CD4-positive, alpha-beta memory T cell (primary cell): ENCODE measurements around the gene FAM174C. TPM values are rescaled to one million over a fixed set of nuclear protein-coding genes. Genes with fewer than 3 reads are reported as not detected.

Source experiments
- CTCF ChIA-PET: fragments of 350-600 bp; sonication (Branson Sonifier 250); formaldehyde crosslinking; loops from one replicate; lab custom pipeline; 2021; ENCODE audit warnings: inconsistent platforms; ENCODE audit not compliant: partially characterized antibody; lab: Charles Lee
- POLR2A ChIA-PET: fragments of 350-600 bp; sonication (Branson Sonifier 250); formaldehyde crosslinking; loops from one replicate; lab custom pipeline; 2021; ENCODE audit not compliant: partially characterized antibody; lab: Charles Lee
- DNase-seq, 5 donors: peaks; one replicate each; pipeline versions ENCODE4 v3.0.0 to v3.0.0-alpha.2; 2020 to 2022; ENCODE audit warnings: mixed read lengths in 1 of 5
- H3K27ac ChIP-seq: one replicate; pipeline ENCODE4 v1.7.0; 2013; ENCODE audit warnings: low read depth, low read length
- H3K27me3 ChIP-seq: 2 replicates; pipeline ENCODE4 v1.7.0; 2013; ENCODE audit warnings: mild to moderate bottlenecking, low read length, moderate library complexity; ENCODE audit not compliant: insufficient read depth
- H3K36me3 ChIP-seq: 2 replicates; pipeline ENCODE4 v1.7.0; 2013; ENCODE audit warnings: mild to moderate bottlenecking, low read length, moderate library complexity; ENCODE audit not compliant: insufficient read depth
- H3K4me1 ChIP-seq: 2 replicates; pipeline ENCODE4 v1.7.0; 2013; ENCODE audit warnings: mild to moderate bottlenecking, low read length, moderate library complexity; ENCODE audit not compliant: insufficient read depth
- H3K4me3 ChIP-seq, 2 donors: one replicate each; pipeline ENCODE4 v1.7.0; 2013; ENCODE audit warnings: low read length in 2 of 2, mild to moderate bottlenecking in 1 of 2
- H3K9me3 ChIP-seq, 2 donors: one replicate each; pipeline ENCODE4 v1.7.0; 2013; ENCODE audit warnings: low read length in 2 of 2, control low read depth in 1 of 2; ENCODE audit not compliant: control insufficient read depth in 1 of 2
- H3K27ac Mint-ChIP-seq, 7 donors: one replicate each; pipeline ENCODE4 v1.8.0; 2020 to 2021; ENCODE audit warnings: mixed read lengths in 7 of 7, mild to moderate bottlenecking in 6 of 7, inconsistent platforms in 3 of 7, moderate library complexity in 3 of 7
- H3K27me3 Mint-ChIP-seq, 2 donors: one replicate each; pipeline ENCODE4 v1.8.0; 2020 to 2021; ENCODE audit warnings: mixed read lengths in 2 of 2
- H3K36me3 Mint-ChIP-seq, 2 donors: one replicate each; pipeline ENCODE4 v1.8.0; 2020 to 2021; ENCODE audit warnings: mixed read lengths in 2 of 2, inconsistent platforms in 1 of 2, mild to moderate bottlenecking in 1 of 2
- H3K4me1 Mint-ChIP-seq, 4 donors: one replicate each; pipeline ENCODE4 v1.8.0; 2020 to 2021; ENCODE audit warnings: mixed read lengths in 4 of 4, mild to moderate bottlenecking in 1 of 4
- H3K4me3 Mint-ChIP-seq, 8 donors: one replicate each; pipeline ENCODE4 v1.8.0; 2020 to 2021; ENCODE audit warnings: mixed read lengths in 8 of 8, mild to moderate bottlenecking in 7 of 8, moderate library complexity in 6 of 8, inconsistent platforms in 3 of 8
- H3K9me3 Mint-ChIP-seq, 8 donors: one replicate each; pipeline ENCODE4 v1.8.0; 2020 to 2021; ENCODE audit warnings: mixed read lengths in 8 of 8, mild to moderate bottlenecking in 5 of 8, inconsistent platforms in 3 of 8, moderate library complexity in 1 of 8
- intact Hi-C: fragments of 100-400 bp; cut with micrococcal nuclease; formaldehyde crosslinking; loops from one replicate; pipeline ENCODE4 v1.15.1; 2023
- polyA plus RNA-seq, 2 donors: library from polyadenylated mRNA; unstranded; fragments of 300-500 nt; fragmentation: Illumina TruSeq; gene quantifications; one replicate each; pipeline ENCODE4 v1.2.3, GENCODE V29; 2021
- total RNA-seq, 2 experiments: library from RNA; stranded (reverse); gene quantifications; one replicate each; pipeline ENCODE4 v1.2.3, GENCODE V29; 2021

The FAM174C gene
- total and polyA plus RNA-seq, 4 experiments from 2014 or later, result 50.5 to 114 (median 55.7) TPM

DNA sequence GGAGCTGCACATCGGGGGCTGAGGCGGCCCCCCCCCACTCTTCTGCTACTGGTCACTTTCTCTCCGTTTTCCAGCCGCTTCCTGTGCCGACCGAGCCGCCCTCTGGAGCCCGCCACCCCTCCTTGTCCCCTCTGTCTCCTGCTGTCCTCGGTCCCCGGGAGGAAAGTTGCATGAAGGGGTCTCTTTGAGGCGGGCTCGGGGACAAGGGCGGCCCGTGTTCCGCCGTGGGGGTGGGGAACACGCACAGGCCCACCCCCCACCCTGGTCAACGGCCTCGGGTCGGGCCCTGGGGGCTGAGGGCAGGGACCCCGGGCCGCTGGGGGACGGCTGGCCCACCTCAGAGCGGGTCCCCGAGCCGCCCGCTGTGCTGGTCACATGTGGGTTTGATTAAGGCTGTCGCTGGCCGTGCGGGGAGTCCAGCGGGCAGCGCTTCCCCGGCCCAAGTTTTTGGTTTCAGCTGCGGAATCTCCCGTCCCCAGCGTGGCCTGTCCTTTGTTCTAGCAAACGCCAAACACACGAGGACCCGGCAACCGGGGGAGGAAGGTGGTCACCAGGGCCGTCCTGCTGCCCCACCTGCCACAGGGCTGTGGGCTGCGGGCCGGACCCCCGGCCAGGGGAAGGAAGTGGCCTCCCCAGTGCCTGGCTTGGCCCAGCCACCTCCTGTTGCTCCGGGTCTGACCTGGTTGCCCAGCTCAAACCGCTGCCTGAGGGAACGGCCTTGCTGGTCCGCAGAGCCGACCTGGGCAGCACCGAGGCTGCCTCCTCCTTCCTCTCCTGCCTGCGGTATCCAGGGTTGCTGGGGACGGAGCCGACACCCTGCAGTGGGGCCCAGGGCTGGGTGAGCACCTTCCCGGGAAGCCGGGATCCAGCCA, 12.3 kb downstream of the FAM174C start:
- ChIA-PET POLR2A (no interaction called here), CTCF (no interaction called here)
- Mint-ChIP-seq H3K4me3 (no peak overlapping the region), H3K9me3 (no peaks in the 10 kb centered on the region), H3K27me3 (peaks cover 19 to 20% of the 10 kb centered on the region in 2 donors), H3K27ac (no peak overlapping the region), H3K36me3 (no peaks in the 10 kb centered on the region), H3K4me1 (peaks cover 2 to 15% (median 4%) of the 10 kb centered on the region in 4 donors)
- DNase-seq, result no peak
- Histone ChIP-seq H3K27me3 (peaks cover 12% of the 10 kb centered on the region), H3K27ac (no peak overlapping the region), H3K4me1 (peaks cover 3% of the 10 kb centered on the region), H3K4me3 (no peak overlapping the region), H3K9me3 (no peaks in the 10 kb centered on the region), H3K36me3 (no peaks in the 10 kb centered on the region)
- intact Hi-C loops, result no loop called here

DNA sequence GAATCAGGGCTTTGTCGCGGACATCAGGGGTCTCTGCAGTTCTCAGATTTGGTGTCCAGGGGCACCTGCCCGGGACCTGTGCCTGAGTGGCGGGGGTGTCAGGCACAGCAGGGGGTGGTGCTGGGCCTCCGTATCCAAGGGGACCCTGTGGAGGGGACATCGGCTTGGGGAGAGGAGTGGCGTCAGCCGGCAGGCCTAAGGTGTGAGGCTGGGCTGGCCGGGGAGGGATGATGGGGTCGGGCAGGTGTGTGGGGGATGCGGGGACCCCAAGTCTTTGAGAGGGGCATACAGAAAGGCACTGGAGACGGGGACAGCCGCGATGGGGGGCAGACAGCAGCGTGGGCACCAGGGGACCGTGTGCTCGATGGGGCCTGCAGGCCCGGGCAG, 12.9 kb downstream of the FAM174C start:
- peaks cover 19 to 22% of the 10 kb centered on the region in 2 donors for H3K27me3 Mint-ChIP-seq
- peaks cover 3% of the 10 kb centered on the region for H3K4me1 ChIP-seq
- no peaks in the 10 kb centered on the region for H3K9me3 ChIP-seq
- peaks cover 2 to 15% (median 4%) of the 10 kb centered on the region in 4 donors for H3K4me1 Mint-ChIP-seq
- no peak overlapping the region for H3K4me3 Mint-ChIP-seq
- intact Hi-C loops, result no loop called here
- no peak overlapping the region for H3K4me3 ChIP-seq
- CTCF ChIA-PET, result no interaction called here
- H3K36me3 Mint-ChIP-seq, result no peaks in the 10 kb centered on the region
- H3K36me3 ChIP-seq, result no peaks in the 10 kb centered on the region
- H3K9me3 Mint-ChIP-seq, result no peaks in the 10 kb centered on the region
- no peak overlapping the region for H3K27ac ChIP-seq
- no peak overlapping the region for H3K27ac Mint-ChIP-seq
- POLR2A ChIA-PET, result no interaction called here
- DNase-seq, result no peak
- H3K27me3 ChIP-seq, result peaks cover 12% of the 10 kb centered on the region

DNA sequence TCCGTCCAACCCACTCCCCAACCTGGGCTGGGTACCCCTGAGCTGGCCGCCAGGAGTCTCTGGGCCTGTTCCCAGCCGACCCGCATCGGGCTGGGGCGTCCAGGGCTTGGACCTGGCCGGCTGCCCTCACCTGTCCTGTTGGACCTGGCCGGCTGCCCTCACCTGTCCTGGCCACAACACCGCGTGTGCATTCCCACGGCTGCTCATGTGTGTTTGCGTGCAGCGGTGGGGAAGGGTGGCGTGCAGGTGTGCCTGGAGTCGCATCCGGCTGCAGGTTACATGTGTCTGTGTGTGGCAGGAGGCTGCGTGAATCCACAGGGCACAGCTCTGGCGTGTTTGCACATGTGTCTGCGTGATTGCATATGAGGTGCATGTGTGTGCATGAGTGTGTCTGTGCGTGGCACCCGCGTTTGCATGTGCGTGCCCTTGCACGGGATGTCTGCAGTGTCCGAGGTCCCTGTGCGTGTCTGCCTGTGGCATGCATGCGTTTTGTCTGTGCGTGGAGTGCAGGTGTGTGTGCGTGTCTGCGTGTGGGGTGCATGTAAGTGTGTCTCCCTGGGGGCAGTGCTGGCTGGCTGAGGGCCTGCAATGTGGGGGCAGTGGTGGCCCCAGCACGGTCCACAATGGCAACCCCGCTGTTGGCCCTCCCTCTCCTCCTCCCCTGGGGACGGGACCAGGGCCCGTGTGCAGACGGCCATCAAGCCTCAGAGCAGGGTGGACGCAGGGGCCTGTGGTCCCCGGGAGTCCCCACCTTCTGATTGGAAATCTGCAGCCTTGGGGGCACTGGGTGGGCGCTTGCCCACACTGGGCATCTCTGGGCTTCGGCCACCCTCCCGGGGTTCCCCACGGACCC, 13.7 kb downstream of the FAM174C start:
- H3K4me3 ChIP-seq, result no peak overlapping the region
- Mint-ChIP-seq H3K27me3 (peaks cover 19 to 22% of the 10 kb centered on the region in 2 donors), H3K4me1 (peaks cover 2 to 15% (median 4%) of the 10 kb centered on the region in 4 donors), H3K36me3 (no peaks in the 10 kb centered on the region), H3K27ac (no peak overlapping the region), H3K4me3 (no peak overlapping the region), H3K9me3 (no peaks in the 10 kb centered on the region)
- POLR2A ChIA-PET, result no interaction called here
- peaks cover 3% of the 10 kb centered on the region for H3K4me1 ChIP-seq
- H3K27ac ChIP-seq, result no peak overlapping the region
- H3K9me3 ChIP-seq, result no peaks in the 10 kb centered on the region
- CTCF ChIA-PET, result no interaction called here
- no peaks in the 10 kb centered on the region for H3K36me3 ChIP-seq
- no peak for DNase-seq
- peaks cover 12% of the 10 kb centered on the region for H3K27me3 ChIP-seq
- intact Hi-C loops, result no loop called here

DNA sequence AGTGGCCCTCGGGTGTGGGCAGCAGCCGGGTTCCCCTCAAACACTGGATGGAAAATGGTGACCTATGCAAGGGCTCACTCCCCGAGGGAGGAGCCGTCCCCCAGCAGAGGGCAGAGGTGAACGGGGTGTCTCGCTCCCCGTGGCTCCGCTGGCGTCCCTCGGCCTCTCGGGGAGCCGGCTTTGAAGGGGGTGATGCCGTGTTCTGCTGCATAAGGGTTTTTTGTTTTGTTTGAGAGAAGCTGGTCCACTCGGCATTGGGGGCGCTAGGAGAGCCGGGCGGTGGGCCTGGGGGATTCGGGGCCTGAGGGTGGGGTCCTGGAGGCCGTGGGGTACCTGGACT, 14.3 kb downstream of the FAM174C start:
- peaks cover 15 to 22% of the 10 kb centered on the region in 2 donors for H3K27me3 Mint-ChIP-seq
- peaks cover 1 to 9% (median 3%) of the 10 kb centered on the region in 4 donors for H3K4me1 Mint-ChIP-seq
- H3K9me3 Mint-ChIP-seq, result no peaks in the 10 kb centered on the region
- Histone ChIP-seq H3K27me3 (peaks cover 10% of the 10 kb centered on the region), H3K36me3 (no peaks in the 10 kb centered on the region), H3K9me3 (no peaks in the 10 kb centered on the region), H3K27ac (no peak overlapping the region), H3K4me3 (no peak overlapping the region), H3K4me1 (peaks cover 3% of the 10 kb centered on the region)
- POLR2A ChIA-PET, result interaction anchor here (1.5 kb wide), 1 partner anchor 15 kb away, joined by 3 read pairs; the partner anchor contains the start of gene FAM174C
- CTCF ChIA-PET, result no interaction called here
- intact Hi-C loops, result loop anchor here (10.0 kb wide), 1 partner anchor 55 kb away; no protein-coding TSS in a partner anchor
- no peak overlapping the region for H3K27ac Mint-ChIP-seq
- H3K36me3 Mint-ChIP-seq, result no peaks in the 10 kb centered on the region
- H3K4me3 Mint-ChIP-seq, result no peak overlapping the region
- DNase-seq, result no peak

DNA sequence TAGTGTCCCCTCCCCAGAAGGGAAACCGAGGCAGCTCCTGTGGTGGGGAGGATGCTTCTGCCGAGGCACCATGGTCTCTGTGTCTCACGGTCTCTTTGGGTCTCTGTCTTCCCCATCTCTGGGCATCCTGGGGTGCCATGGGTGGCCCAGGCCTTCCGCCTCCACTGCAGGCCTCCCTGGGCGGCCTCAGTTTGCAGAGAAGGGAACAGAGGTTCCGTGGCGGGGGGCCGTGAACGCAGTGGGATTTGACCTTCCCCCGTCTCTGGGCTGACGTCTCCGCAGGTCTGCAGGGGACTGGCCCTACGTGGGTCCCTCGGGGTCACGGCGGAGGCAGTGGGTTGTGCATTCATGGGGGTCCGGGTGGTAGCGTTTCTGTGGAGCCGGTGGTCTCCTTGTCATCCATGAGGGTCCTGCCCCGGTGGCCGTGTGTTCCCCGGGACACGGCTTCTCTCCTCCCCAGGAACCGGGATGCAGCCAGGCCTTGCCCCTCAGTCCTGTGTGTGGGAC, 14.9 kb downstream of the FAM174C start:
- H3K27ac ChIP-seq, result no peak overlapping the region
- H3K27ac Mint-ChIP-seq, result no peak overlapping the region
- H3K27me3 ChIP-seq, result peaks cover 14% of the 10 kb centered on the region
- CTCF ChIA-PET, result no interaction called here
- no peak overlapping the region for H3K4me3 ChIP-seq
- no peaks in the 10 kb centered on the region for H3K9me3 ChIP-seq
- no peaks in the 10 kb centered on the region for H3K36me3 Mint-ChIP-seq
- peaks cover 6% of the 10 kb centered on the region for H3K4me1 ChIP-seq
- intact Hi-C loops, result loop anchor here (10.0 kb wide), 1 partner anchor 55 kb away; no protein-coding TSS in a partner anchor
- H3K4me3 Mint-ChIP-seq, result no peak overlapping the region
- H3K9me3 Mint-ChIP-seq, result no peaks in the 10 kb centered on the region
- no peak for DNase-seq
- H3K4me1 Mint-ChIP-seq, result peaks cover 0 to 5% (median 3%) of the 10 kb centered on the region in 4 donors
- POLR2A ChIA-PET, result interaction anchor here (1.5 kb wide), 1 partner anchor 15 kb away, joined by 3 read pairs; the partner anchor contains the start of gene FAM174C
- H3K36me3 ChIP-seq, result no peaks in the 10 kb centered on the region
- H3K27me3 Mint-ChIP-seq, result peaks cover 12 to 19% of the 10 kb centered on the region in 2 donors

DNA sequence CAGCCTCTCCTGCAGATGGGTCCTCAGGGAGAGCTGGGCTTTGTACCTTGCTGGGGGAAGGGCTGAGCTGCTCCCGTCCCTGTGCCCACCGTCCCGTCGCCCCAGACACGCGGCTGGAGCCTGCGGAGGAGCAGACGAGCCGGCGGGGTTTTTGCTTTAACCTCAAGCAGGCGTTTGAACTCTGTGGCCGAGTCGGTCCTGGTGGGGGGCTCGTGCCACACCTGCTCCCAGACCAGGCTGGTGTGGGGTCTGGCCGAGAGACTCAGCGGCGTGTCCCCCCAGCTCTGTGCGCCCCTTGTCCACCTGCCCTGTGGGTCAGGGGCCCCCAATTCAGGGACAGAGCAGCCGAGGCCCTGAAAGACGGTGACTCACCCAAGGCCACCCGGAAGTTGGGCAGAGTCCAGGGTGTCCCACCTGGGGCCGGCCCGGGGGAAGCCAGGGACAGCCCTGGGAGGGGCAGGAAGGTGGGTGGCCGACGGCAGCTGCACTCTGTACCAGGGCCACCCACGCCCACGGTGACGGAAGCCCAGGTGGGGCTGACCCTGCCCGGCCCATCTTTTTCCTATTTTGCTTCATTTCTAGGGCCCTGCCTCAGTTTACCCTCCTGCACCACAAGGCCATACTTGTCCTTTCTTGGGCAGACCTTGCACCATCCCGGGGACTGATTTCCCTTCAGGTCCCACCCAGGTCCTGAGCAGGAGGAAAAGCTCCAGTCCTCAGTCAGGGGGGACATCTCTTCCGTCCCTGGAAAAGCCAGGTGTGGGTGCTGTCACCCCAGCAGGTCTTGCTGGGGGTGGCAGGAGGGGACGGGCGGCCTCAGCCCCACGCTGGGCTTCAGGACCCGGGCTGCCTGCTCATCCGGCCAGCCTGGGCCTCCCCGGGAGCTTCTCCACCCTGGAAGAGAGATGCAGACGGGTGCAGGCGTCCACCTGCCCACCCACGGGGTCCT, 15.6 kb downstream of the FAM174C start:
- no peak for DNase-seq
- Mint-ChIP-seq H3K27me3 (peaks cover 12 to 19% of the 10 kb centered on the region in 2 donors), H3K4me3 (no peak overlapping the region), H3K36me3 (no peaks in the 10 kb centered on the region), H3K9me3 (no peaks in the 10 kb centered on the region), H3K27ac (no peak overlapping the region), H3K4me1 (peaks cover 0 to 5% (median 3%) of the 10 kb centered on the region in 4 donors)
- intact Hi-C loops, result loop anchor here (10.0 kb wide), 1 partner anchor 54 kb away; no protein-coding TSS in a partner anchor
- H3K36me3 ChIP-seq, result no peaks in the 10 kb centered on the region
- no peaks in the 10 kb centered on the region for H3K9me3 ChIP-seq
- no peak overlapping the region for H3K27ac ChIP-seq
- H3K27me3 ChIP-seq, result peaks cover 14% of the 10 kb centered on the region
- peaks cover 9% of the 10 kb centered on the region for H3K4me1 ChIP-seq
- ChIA-PET CTCF (no interaction called here), POLR2A (interaction anchor here (0.6 to 1.5 kb wide), 2 partner anchors 16 to 457 kb away, joined by 3 read pairs; partner anchors contain the start of gene FAM174C)
- H3K4me3 ChIP-seq, result no peak overlapping the region
